Hepatocyte (in vitro differentiated cells): ENCODE data around the gene ADH5. TPM values are rescaled to one million over a fixed set of nuclear protein-coding genes. Genes with fewer than 3 reads are reported as not detected.

ENCODE experiments used
- DNase-seq: peaks from one replicate; pipeline ENCODE4 v3.0.0-alpha.2; 2016; ENCODE audit warnings: low spot score
- H2AFZ ChIP-seq: fragments of 200-600 bp; sonication (generic); 2 replicates; pipeline ENCODE4 v1.6.0; 2016; ENCODE audit warnings: antibody characterized with exemption, mild to moderate bottlenecking
- H3K27ac ChIP-seq: fragments of 200-600 bp; sonication (generic); 2 replicates; pipeline ENCODE4 v1.5.1; 2016; ENCODE audit warnings: mild to moderate bottlenecking
- H3K27me3 ChIP-seq: fragments of 200-600 bp; sonication (generic); 2 replicates; pipeline ENCODE4 v1.6.1; 2016
- H3K36me3 ChIP-seq: fragments of 200-600 bp; sonication (generic); replicated peaks from 2 replicates; pipeline ENCODE4 v1.5.1; 2016; ENCODE audit warnings: low read depth; ENCODE audit not compliant: insufficient read depth
- H3K4me1 ChIP-seq: fragments of 200-600 bp; sonication (generic); 2 replicates; pipeline ENCODE4 v1.5.1; 2016; ENCODE audit warnings: mild to moderate bottlenecking, moderate library complexity; ENCODE audit not compliant: insufficient read depth
- H3K4me2 ChIP-seq: fragments of 200-600 bp; sonication (generic); 2 replicates; pipeline ENCODE4 v1.6.0; 2016
- H3K4me3 ChIP-seq: fragments of 200-600 bp; sonication (generic); 2 replicates; pipeline ENCODE4 v1.5.1; 2016; ENCODE audit warnings: mild to moderate bottlenecking
- H3K79me2 ChIP-seq: fragments of 200-600 bp; sonication (generic); 2 replicates; pipeline ENCODE4 v1.6.0; 2017; ENCODE audit warnings: mild to moderate bottlenecking
- H3K9me2 ChIP-seq: fragments of 200-600 bp; sonication (generic); replicated peaks from 2 replicates; pipeline ENCODE4 v1.6.0; 2017; ENCODE audit warnings: mild to moderate bottlenecking; ENCODE audit not compliant: insufficient read depth
- H3K9me3 ChIP-seq: fragments of 200-600 bp; sonication (generic); 2 replicates; pipeline ENCODE4 v1.5.1; 2016; ENCODE audit warnings: low read depth, mild to moderate bottlenecking
- H4K20me1 ChIP-seq: fragments of 200-600 bp; sonication (generic); 2 replicates; pipeline ENCODE4 v1.6.0; 2016; ENCODE audit warnings: mild to moderate bottlenecking; ENCODE audit not compliant: insufficient read depth, poor library complexity, severe bottlenecking
- CTCF ChIP-seq: fragments of 200-600 bp; sonication (generic); IDR thresholded peaks from 2 replicates; pipeline ENCODE4 v1.5.1; 2016; ENCODE audit warnings: antibody characterized with exemption, mild to moderate bottlenecking; ENCODE audit not compliant: poor library complexity
- EZH2 ChIP-seq: fragments of 200-600 bp; sonication (generic); IDR thresholded peaks from 2 replicates; pipeline ENCODE4 v1.6.1; 2016; ENCODE audit warnings: antibody characterized with exemption, mild to moderate bottlenecking, borderline replicate concordance
- EZH2phosphoT487 ChIP-seq: fragments of 200-600 bp; sonication (generic); IDR thresholded peaks from one replicate; pipeline ENCODE4 v1.6.1; 2018; ENCODE audit warnings: antibody characterized with exemption, mild to moderate bottlenecking, low read depth, moderate library complexity; ENCODE audit not compliant: unreplicated experiment, severe bottlenecking
- WGBS: methylation state at CpG from one replicate; pipeline ENCODE4 v1.1.6; 2016; ENCODE audit warnings: low lambda C conversion rate; ENCODE audit errors: missing lambda C conversion rate; 5-methylcytosine and 5-hydroxymethylcytosine counted together
- polyA plus RNA-seq: library from polyadenylated mRNA; unstranded; fragments of >200 nt; fragmentation: Nextera tagmentation; extraction: Ambion mirVana; gene quantifications from 2 replicates; pipeline ENCODE4 v1.2.1, GENCODE V29; 2016
- total RNA-seq: library from RNA; depleted of rRNA; stranded (reverse); fragments of >200 nt; gene quantifications from 2 replicates; pipeline ENCODE4 v1.2.3, GENCODE V29; 2014

Gene ADH5
- total and polyA plus RNA-seq, 2 experiments from 2014 or later, result 149 to 200 TPM

GRCh38 chr4:99047710-99048109 lies 40.9 kb downstream of the ADH5 start:
- DNase-seq, result no peak
- H2AFZ ChIP-seq, result no peak overlapping the region
- H4K20me1 ChIP-seq, result no peaks in the 10 kb centered on the region
- no peaks in the 10 kb centered on the region for H3K9me2 ChIP-seq
- WGBS, result 82% methylated on average over 2 of the region's 2 CpGs
- no peaks in the 10 kb centered on the region for H3K9me3 ChIP-seq
- peaks cover 6% of the 10 kb centered on the region for H3K79me2 ChIP-seq
- no peaks in the 10 kb centered on the region for H3K36me3 ChIP-seq
- no peaks in the 10 kb centered on the region for H3K27me3 ChIP-seq
- H3K27ac ChIP-seq, result no peak overlapping the region
- H3K4me3 ChIP-seq, result no peak overlapping the region
- no peak for TF ChIP-seq EZH2
- TF ChIP-seq EZH2phosphoT487, result no peak
- no peak overlapping the region for H3K4me2 ChIP-seq
- H3K4me1 ChIP-seq, result no peaks in the 10 kb centered on the region

GRCh38 chr4:99043346-99043745 lies 45.2 kb downstream of the ADH5 start:
- 77% methylated on average over 2 of the region's 2 CpGs for WGBS
- Histone ChIP-seq H3K9me2 (no peaks in the 10 kb centered on the region), H4K20me1 (no peaks in the 10 kb centered on the region), H3K27me3 (no peaks in the 10 kb centered on the region), H3K4me2 (no peak overlapping the region), H3K9me3 (peaks cover 9% of the 10 kb centered on the region), H3K79me2 (peaks cover 11% of the 10 kb centered on the region), H3K4me1 (no peaks in the 10 kb centered on the region), H3K36me3 (no peaks in the 10 kb centered on the region), H3K27ac (no peak overlapping the region), H3K4me3 (no peak overlapping the region), H2AFZ (no peak overlapping the region)
- TF ChIP-seq CTCF, result no peak
- no peak for TF ChIP-seq EZH2phosphoT487
- no peak for TF ChIP-seq EZH2
- no peak for DNase-seq

GRCh38 chr4:99038213-99038612 lies 50.4 kb downstream of the ADH5 start:
- H3K27ac ChIP-seq, result no peak overlapping the region
- no peak overlapping the region for H2AFZ ChIP-seq
- no peaks in the 10 kb centered on the region for H3K27me3 ChIP-seq
- no peak overlapping the region for H3K4me3 ChIP-seq
- no peak overlapping the region for H3K4me2 ChIP-seq
- H4K20me1 ChIP-seq, result peaks cover 3% of the 10 kb centered on the region
- no peak for TF ChIP-seq EZH2phosphoT487
- no peak for TF ChIP-seq EZH2
- no peak for TF ChIP-seq CTCF
- peaks cover 21% of the 10 kb centered on the region for H3K9me3 ChIP-seq
- no peak for DNase-seq
- no peaks in the 10 kb centered on the region for H3K36me3 ChIP-seq
- no peaks in the 10 kb centered on the region for H3K4me1 ChIP-seq
- H3K9me2 ChIP-seq, result no peaks in the 10 kb centered on the region
- peaks cover 30% of the 10 kb centered on the region for H3K79me2 ChIP-seq
- WGBS, result 100% methylated on average over 1 of the region's 1 CpG

- peaks cover 66% of the 10 kb centered on the region for H3K79me2 ChIP-seq
- no peak overlapping the region for H3K4me3 ChIP-seq
- no peaks in the 10 kb centered on the region for H3K9me2 ChIP-seq
- H3K4me1 ChIP-seq, result no peaks in the 10 kb centered on the region
- 92% methylated on average over 4 of the region's 4 CpGs for WGBS
- H3K36me3 ChIP-seq, result no peaks in the 10 kb centered on the region
- TF ChIP-seq CTCF (no peak), EZH2phosphoT487 (no peak), EZH2 (no peak)
- H3K27ac ChIP-seq, result no peak overlapping the region
- no peak overlapping the region for H3K4me2 ChIP-seq
- H3K27me3 ChIP-seq, result no peaks in the 10 kb centered on the region
- peaks cover 18% of the 10 kb centered on the region for H3K9me3 ChIP-seq
- no peak overlapping the region for H2AFZ ChIP-seq
- H4K20me1 ChIP-seq, result peaks cover 7% of the 10 kb centered on the region
- DNase-seq, result no peak
Measured at GRCh38 chr4:99033956-99034355, 54.6 kb downstream of the ADH5 start.
